PC-3 (cell line): ENCODE measurements around the gene POLR3E.

Experiments
- CTCF ChIP-seq: fragments of 300-600 bp; sonication (generic); conservative IDR thresholded peaks from 2 replicates; pipeline ENCODE4 v1.5.1; 2017; ENCODE audit warnings: antibody characterized with exemption, low read depth, mild to moderate bottlenecking, low read length
- EZH2 ChIP-seq: fragments of 300-600 bp; sonication (generic); IDR thresholded peaks from one replicate; pipeline ENCODE4 v1.6.1; 2017; ENCODE audit warnings: antibody characterized with exemption, mild to moderate bottlenecking, low read length; ENCODE audit not compliant: unreplicated experiment
- EZH2phosphoT487 ChIP-seq: fragments of 300-600 bp; sonication (generic); IDR thresholded peaks from 2 replicates; pipeline ENCODE4 v1.6.1; 2018; ENCODE audit warnings: mild to moderate bottlenecking, antibody characterized with exemption, low read length, borderline replicate concordance

GRCh38 chr16:22262460-22262859 lies 34.7 kb upstream of the POLR3E start:
- no peak for TF ChIP-seq CTCF
- no peak for TF ChIP-seq EZH2
- no peak for TF ChIP-seq EZH2phosphoT487
